Fibroblast of lung (primary cell): Measurements from ENCODE around the gene AFAP1L1. TPM values are rescaled to one million over a fixed set of nuclear protein-coding genes. Genes with fewer than 3 reads are reported as not detected.

ENCODE experiments used
- DNase-seq, 2 donors: peaks; one replicate each; pipeline versions ENCODE4 v3.0.0 to v3.0.0-alpha.2; 2010; ENCODE audit warnings: low read depth in 2 of 2
- H2AFZ ChIP-seq: 2 replicates; pipeline ENCODE4 v1.5.1; 2012; ENCODE audit warnings: low read length, control low read depth, inconsistent platforms
- H3K27ac ChIP-seq: 2 replicates; pipeline ENCODE4 v1.5.1; 2011; ENCODE audit warnings: low read length, control low read depth; ENCODE audit not compliant: insufficient read depth
- H3K27me3 ChIP-seq: 2 replicates; pipeline ENCODE4 v1.5.1; 2011; ENCODE audit warnings: mild to moderate bottlenecking, low read length; ENCODE audit not compliant: control insufficient read depth, insufficient read depth
- H3K36me3 ChIP-seq: 2 replicates; pipeline ENCODE4 v1.5.1; 2011; ENCODE audit warnings: low read length; ENCODE audit not compliant: control insufficient read depth, insufficient read depth
- H3K4me1 ChIP-seq: 2 replicates; pipeline ENCODE4 v1.5.1; 2011; ENCODE audit warnings: low read length; ENCODE audit not compliant: control insufficient read depth, insufficient read depth; ENCODE audit errors: extremely low read depth
- H3K4me2 ChIP-seq: 2 replicates; pipeline ENCODE4 v1.5.1; 2011; ENCODE audit warnings: low read length, control low read depth; ENCODE audit not compliant: insufficient read depth; ENCODE audit errors: extremely low read depth
- H3K4me3 ChIP-seq, 4 experiments: fragments of 200-600 bp in 1 of 4; sonication (generic) in 1 of 4; replicated peaks in 1 of 4; 2 replicates each; pipeline ENCODE4 v1.5.1; 2011 to 2016; ENCODE audit warnings: low read length in 4 of 4, low read depth in 3 of 4, mild to moderate bottlenecking in 3 of 4, control low read depth in 2 of 4, inconsistent platforms in 1 of 4, mixed read lengths in 1 of 4; ENCODE audit not compliant: insufficient read depth in 1 of 4; ENCODE audit errors: control extremely low read depth in 1 of 4
- H3K79me2 ChIP-seq: 2 replicates; pipeline ENCODE4 v1.5.1; 2012; ENCODE audit warnings: mild to moderate bottlenecking, low read length, inconsistent platforms; ENCODE audit not compliant: control insufficient read depth, insufficient read depth
- H3K9ac ChIP-seq: 2 replicates; pipeline ENCODE4 v1.5.1; 2011; ENCODE audit warnings: mild to moderate bottlenecking, low read length, control low read depth; ENCODE audit not compliant: insufficient read depth
- H3K9me3 ChIP-seq: 2 replicates; pipeline ENCODE4 v1.5.1; 2012; ENCODE audit warnings: low read depth, low read length; ENCODE audit not compliant: control insufficient read depth, insufficient read depth
- H4K20me1 ChIP-seq: 2 replicates; pipeline ENCODE4 v1.5.1; 2011; ENCODE audit warnings: low read length; ENCODE audit not compliant: control insufficient read depth, insufficient read depth; ENCODE audit errors: extremely low read depth
- EZH2 ChIP-seq: IDR thresholded peaks from 2 replicates; pipeline ENCODE4 v1.5.1; 2012; ENCODE audit warnings: low read length, control low read depth, mild to moderate bottlenecking; ENCODE audit errors: missing control alignments
- polyA plus RNA-seq, 2 donors: library from polyadenylated mRNA; depleted of rRNA in 1 of 2; stranded (reverse) in 1 of 2; unstranded in 1 of 2; fragments of >200 nt; gene quantifications; 2 replicates each; pipeline ENCODE4 v1.2.1, GENCODE V29; 2011 to 2012; ENCODE audit warnings: missing spikeins in 1 of 2
- total RNA-seq: library from RNA; depleted of rRNA; stranded (reverse); fragments of >200 nt; gene quantifications from 2 replicates; pipeline ENCODE4 v1.2.1, GENCODE V29; 2014
- TF ChIP-seq, protein P1 (sequence below), 2 donors: IDR thresholded peaks in 1 of 2; conservative IDR thresholded peaks in 1 of 2; 1 replicate in 1 of 2; 2 replicates in 1 of 2; pipeline ENCODE4 v1.5.1; 2011 to 2012; ENCODE audit warnings: low read length in 2 of 2, control low read depth in 1 of 2, inconsistent platforms in 1 of 2, low read depth in 1 of 2, mild to moderate bottlenecking in 1 of 2

The AFAP1L1 gene
- total and polyA plus RNA-seq, 2 donors (not counting 1 experiment from before 2014, with no cell fraction given): 3.0 to 7.1 TPM

DNA sequence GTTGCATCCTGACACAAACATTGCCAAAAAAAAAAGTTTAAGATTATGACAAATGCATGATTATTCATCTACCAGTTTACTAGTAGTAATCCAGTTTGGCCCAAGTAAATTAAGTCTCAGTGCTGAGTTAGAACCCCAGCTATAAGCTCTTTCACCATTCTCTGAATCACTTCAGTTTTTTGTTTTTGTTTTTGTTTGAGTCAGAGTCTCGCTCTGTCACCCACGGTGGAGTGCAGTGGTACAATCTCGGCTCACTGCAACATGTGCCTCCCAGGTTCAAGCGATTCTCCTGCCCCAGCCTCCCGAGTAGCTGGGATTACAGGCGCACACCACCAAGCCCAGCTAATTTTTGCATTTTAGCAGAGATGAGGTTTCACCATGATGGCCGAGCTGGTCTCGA lies 84.7 kb downstream of the AFAP1L1 start:
- Histone ChIP-seq H3K27ac (no peak overlapping the region), H2AFZ (no peak overlapping the region), H3K79me2 (no peaks in the 10 kb centered on the region), H3K27me3 (no peaks in the 10 kb centered on the region), H3K4me2 (no peak overlapping the region), H4K20me1 (no peaks in the 10 kb centered on the region), H3K4me1 (peaks cover 6% of the 10 kb centered on the region), H3K36me3 (peaks cover 7% of the 10 kb centered on the region), H3K9ac (no peak overlapping the region), H3K9me3 (no peaks in the 10 kb centered on the region), H3K4me3 (no peak overlapping the region)
- no peak for DNase-seq
- no peak for TF ChIP-seq EZH2
- TF ChIP-seq, protein P1, sequence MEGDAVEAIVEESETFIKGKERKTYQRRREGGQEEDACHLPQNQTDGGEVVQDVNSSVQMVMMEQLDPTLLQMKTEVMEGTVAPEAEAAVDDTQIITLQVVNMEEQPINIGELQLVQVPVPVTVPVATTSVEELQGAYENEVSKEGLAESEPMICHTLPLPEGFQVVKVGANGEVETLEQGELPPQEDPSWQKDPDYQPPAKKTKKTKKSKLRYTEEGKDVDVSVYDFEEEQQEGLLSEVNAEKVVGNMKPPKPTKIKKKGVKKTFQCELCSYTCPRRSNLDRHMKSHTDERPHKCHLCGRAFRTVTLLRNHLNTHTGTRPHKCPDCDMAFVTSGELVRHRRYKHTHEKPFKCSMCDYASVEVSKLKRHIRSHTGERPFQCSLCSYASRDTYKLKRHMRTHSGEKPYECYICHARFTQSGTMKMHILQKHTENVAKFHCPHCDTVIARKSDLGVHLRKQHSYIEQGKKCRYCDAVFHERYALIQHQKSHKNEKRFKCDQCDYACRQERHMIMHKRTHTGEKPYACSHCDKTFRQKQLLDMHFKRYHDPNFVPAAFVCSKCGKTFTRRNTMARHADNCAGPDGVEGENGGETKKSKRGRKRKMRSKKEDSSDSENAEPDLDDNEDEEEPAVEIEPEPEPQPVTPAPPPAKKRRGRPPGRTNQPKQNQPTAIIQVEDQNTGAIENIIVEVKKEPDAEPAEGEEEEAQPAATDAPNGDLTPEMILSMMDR (conservative IDR thresholded peaks at IDR 0.05 in 1 of 2, IDR thresholded peaks at IDR 0.05 in 1 of 2; ENCODE audit: low read depth in 1 of 2, low read length in 2 of 2): no peak

DNA sequence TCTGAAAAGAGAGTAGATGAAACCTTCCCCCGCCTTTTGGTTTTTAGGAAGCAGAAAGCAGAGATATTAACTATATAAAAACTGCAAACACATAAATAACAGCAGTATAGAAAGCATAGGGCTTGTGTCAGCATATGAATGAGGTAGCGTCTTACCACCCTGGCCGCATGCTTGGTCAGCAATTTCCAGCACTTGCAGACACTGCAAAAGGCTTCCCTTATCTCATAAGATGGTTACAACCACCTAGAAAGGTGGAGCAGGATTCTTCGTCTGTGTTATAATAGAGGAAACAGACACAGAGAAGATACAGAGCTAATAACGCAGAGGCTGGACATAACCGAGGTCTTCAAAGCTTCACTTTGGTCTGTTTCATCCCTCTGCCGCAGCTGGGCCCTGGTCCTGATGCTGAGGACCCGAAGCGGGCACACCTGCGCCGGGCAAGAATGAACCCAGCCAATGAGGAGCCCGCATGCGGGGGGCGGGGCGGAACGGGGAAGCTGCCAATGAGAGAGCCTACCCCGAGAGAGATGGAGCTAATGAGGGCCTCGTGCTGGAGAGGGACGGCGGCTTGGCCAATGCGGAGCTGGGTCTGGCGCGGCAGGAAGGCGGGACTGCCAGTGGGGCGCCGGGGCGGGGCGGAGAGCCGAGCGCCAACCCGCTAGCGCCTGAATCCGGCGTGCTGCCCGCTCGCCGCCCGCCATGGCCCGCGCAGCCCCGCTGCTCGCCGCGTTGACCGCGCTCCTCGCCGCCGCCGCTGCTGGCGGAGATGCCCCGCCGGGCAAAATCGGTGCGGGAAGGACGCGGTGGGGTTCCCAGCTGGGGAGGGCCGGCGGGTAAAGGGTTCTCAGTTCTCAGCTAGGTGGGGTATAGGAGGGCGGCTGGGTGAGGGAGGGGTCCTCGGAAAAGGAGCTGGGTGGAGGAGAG lies 86.0 kb downstream of the AFAP1L1 start, which contains the start of gene PCYOX1L:
TSS of gene PCYOX1L (plus strand) at position 677 of the 924 bp plus-strand sequence. CDS start at position 700, 23 bp downstream.
- peak within 1 kb of the TSS; percentile 65 for H3K27ac ChIP-seq

DNA sequence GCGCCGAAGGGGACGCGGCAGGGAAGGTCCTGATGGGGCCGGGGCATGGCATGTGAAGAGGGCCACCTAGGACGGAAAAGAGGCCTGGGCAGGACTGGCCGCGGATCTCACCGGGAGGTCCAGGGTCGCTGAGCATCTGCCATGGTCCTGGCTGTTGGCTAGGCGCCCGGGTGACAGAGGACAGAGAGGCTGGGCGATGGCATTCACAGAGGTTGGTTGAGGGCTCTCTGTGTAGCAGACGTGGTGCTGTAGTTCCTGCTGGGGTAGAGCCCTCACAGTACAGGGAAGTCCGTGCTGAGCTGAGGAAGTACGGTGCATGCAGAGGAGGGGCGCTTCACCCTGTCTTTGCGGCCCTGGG lies 86.6 kb downstream of the AFAP1L1 start:
- H3K9me3 ChIP-seq: no peaks in the 10 kb centered on the region
- no peak for DNase-seq
- H3K79me2 ChIP-seq: no peaks in the 10 kb centered on the region
- no peaks in the 10 kb centered on the region for H3K27me3 ChIP-seq
- no peaks in the 10 kb centered on the region for H4K20me1 ChIP-seq
- peak overlapping the region; percentile 77 for H2AFZ ChIP-seq
- peaks cover 2% of the 10 kb centered on the region for H3K36me3 ChIP-seq
- H3K4me3 ChIP-seq: peak overlapping the region; percentile 62 to 88 (median 75)
- H3K9ac ChIP-seq: peak overlapping the region; percentile 67
- H3K4me2 ChIP-seq: peak overlapping the region; percentile 80
- H3K4me1 ChIP-seq: peaks cover 6% of the 10 kb centered on the region
- TF ChIP-seq, protein P1 (conservative IDR thresholded peaks at IDR 0.05 in 1 of 2, IDR thresholded peaks at IDR 0.05 in 1 of 2; ENCODE audit: low read depth in 1 of 2, low read length in 2 of 2): no peak
- no peak for TF ChIP-seq EZH2
- H3K27ac ChIP-seq: peak overlapping the region; percentile 65

More for the DNA sequence above, 86.0 kb downstream of the AFAP1L1 start, which contains the start of gene PCYOX1L:
- Histone ChIP-seq H3K9me3 (no peaks in the 10 kb centered on the region), H3K79me2 (no peaks in the 10 kb centered on the region), H3K4me1 (peaks cover 6% of the 10 kb centered on the region), H3K9ac (peak within 1 kb of the TSS; percentile 67), H4K20me1 (no peaks in the 10 kb centered on the region), H3K36me3 (peaks cover 2% of the 10 kb centered on the region), H3K4me3 (peak within 1 kb of the TSS; percentile 62 to 88 (median 75)), H3K4me2 (peak within 1 kb of the TSS; percentile 80), H3K27me3 (no peaks in the 10 kb centered on the region), H2AFZ (peak within 1 kb of the TSS; percentile 77)
- DNase-seq: peak; percentile 92 to 95
- no peak for TF ChIP-seq EZH2
- TF ChIP-seq, protein P1 (conservative IDR thresholded peaks at IDR 0.05 in 1 of 2, IDR thresholded peaks at IDR 0.05 in 1 of 2; ENCODE audit: low read depth in 1 of 2, low read length in 2 of 2): no peak
